ENCODE measurements around the gene TADA2A.

The TADA2A gene

GRCh38 chr17:37406635-37407461 lies at the start of gene TADA2A, which contains the start of gene ACACA (continued):
- TF ChIP-seq ZNF768 (tag by site-specific recombination; IDR thresholded peaks at IDR 0.05) (no peak; the same call in 1 of the 2 replicates), HIC1 (tag by site-specific recombination; IDR thresholded peaks at IDR 0.05) (0 out of 2 replicates have a peak, but pooled peaks have one; percentile 48), ZNF585B (tag by site-specific recombination; IDR thresholded peaks at IDR 0.05) (no peak), ZFHX2 (tag by site-specific recombination; conservative IDR thresholded peaks at IDR 0.05) (peak; percentile 17; the same call in 1 of the 2 replicates), ZNF148 (tag by site-specific recombination; IDR thresholded peaks at IDR 0.05; ENCODE audit: borderline replicate concordance) (no peak), ZNF555 (tag by site-specific recombination; conservative IDR thresholded peaks at IDR 0.05) (no peak), ZFP41 (tag by site-specific recombination; IDR thresholded peaks at IDR 0.05; ENCODE audit: borderline replicate concordance) (no peak), AEBP2 (tag by site-specific recombination; IDR thresholded peaks at IDR 0.05; ENCODE audit: borderline replicate concordance) (no peak), ZNF626 (tag by site-specific recombination; IDR thresholded peaks at IDR 0.05) (no peak), ZNF488 (tag by site-specific recombination; IDR thresholded peaks at IDR 0.05) (no peak), PRDM10 (tag by site-specific recombination; IDR thresholded peaks at IDR 0.05) (no peak; the same call in 1 of the 2 replicates), ZNF214 (tag by site-specific recombination; IDR thresholded peaks at IDR 0.05; ENCODE audit: borderline replicate concordance) (no peak), ZBTB49 (tag by site-specific recombination; IDR thresholded peaks at IDR 0.05; ENCODE audit: low read depth) (no peak), ZNF2 (tag by site-specific recombination; IDR thresholded peaks at IDR 0.05) (no peak; the same call in 1 of the 2 replicates), HOXA7 (CRISPR knock-in tag; IDR thresholded peaks at IDR 0.05; ENCODE audit: borderline replicate concordance) (no peak), ZNF223 (tag by site-specific recombination; IDR thresholded peaks at IDR 0.05) (no peak), ZNF302 (tag by site-specific recombination; IDR thresholded peaks at IDR 0.05; ENCODE audit: low read depth) (no peak), ZFP3 (tag by site-specific recombination; IDR thresholded peaks at IDR 0.05; ENCODE audit: low read depth) (no peak), REPIN1 (tag by site-specific recombination; IDR thresholded peaks at IDR 0.05; ENCODE audit: low read depth) (no peak), PRDM1 (tag by site-specific recombination; IDR thresholded peaks at IDR 0.05) (no peak), ZNF660 (tag by site-specific recombination; IDR thresholded peaks at IDR 0.05) (peak; percentile 85), ZNF266 (tag by site-specific recombination; IDR thresholded peaks at IDR 0.05; ENCODE audit: low read depth) (no peak), SETDB1 (IDR thresholded peaks at IDR 0.05; ENCODE audit: insufficient read length, low read length) (no peak), ZFP69B (tag by site-specific recombination; IDR thresholded peaks at IDR 0.05) (peak; percentile 57; the same call in 1 of the 2 replicates), GLI2 (tag by site-specific recombination; IDR thresholded peaks at IDR 0.05; ENCODE audit: borderline replicate concordance, low read depth) (no peak), ZNF544 (tag by site-specific recombination; IDR thresholded peaks at IDR 0.05) (no peak)

Data from HEK293 (cell line).